Small intestine (tissue), 7 donors: ENCODE results near the gene UTP14C. TPM values are rescaled to one million over a fixed set of nuclear protein-coding genes. Genes with fewer than 3 reads are reported as not detected.

Experiments used
- DNase-seq, 2 donors: peaks; one replicate each; pipeline versions ENCODE4 v3.0.0 to v3.0.0-alpha.2; 2013
- FAIRE-seq: peaks from 2 replicates; lab custom pipeline; 2012; peaks lifted over from hg19 to GRCh38; lab: Jason Lieb, UNC
- H3K27ac ChIP-seq, 3 donors: one replicate each; pipeline ENCODE4 v1.5.1; 2013; ENCODE audit warnings: low read length in 2 of 3, mild to moderate bottlenecking in 2 of 3, control low read depth in 1 of 3, inconsistent platforms in 1 of 3, low read depth in 1 of 3, moderate library complexity in 1 of 3
- H3K27me3 ChIP-seq, 3 donors: one replicate each; pipeline ENCODE4 v1.6.1; 2013; ENCODE audit warnings: low read length in 3 of 3, inconsistent platforms in 1 of 3; ENCODE audit not compliant: control insufficient read depth in 3 of 3, insufficient read depth in 3 of 3
- H3K36me3 ChIP-seq, 3 donors: one replicate each; pipeline ENCODE4 v1.6.1; 2013; ENCODE audit warnings: low read length in 3 of 3, inconsistent platforms in 1 of 3, low read depth in 1 of 3, mild to moderate bottlenecking in 1 of 3, moderate library complexity in 1 of 3; ENCODE audit not compliant: control insufficient read depth in 3 of 3, insufficient read depth in 2 of 3
- H3K4me1 ChIP-seq, 3 donors: one replicate each; pipeline ENCODE4 v1.6.1; 2013; ENCODE audit warnings: low read length in 2 of 3, inconsistent platforms in 1 of 3, low read depth in 1 of 3, mild to moderate bottlenecking in 1 of 3, moderate library complexity in 1 of 3; ENCODE audit not compliant: control insufficient read depth in 3 of 3, insufficient read depth in 2 of 3
- H3K4me3 ChIP-seq, 3 donors: one replicate each; pipeline ENCODE4 v1.5.1; 2013; ENCODE audit warnings: low read length in 3 of 3, control low read depth in 1 of 3, inconsistent platforms in 1 of 3, low read depth in 1 of 3, mild to moderate bottlenecking in 1 of 3, moderate library complexity in 1 of 3
- H3K9me3 ChIP-seq, 2 donors: one replicate each; pipeline ENCODE4 v1.6.1; 2013; ENCODE audit warnings: low read depth in 1 of 2, low read length in 1 of 2; ENCODE audit not compliant: control insufficient read depth in 2 of 2, insufficient read depth in 1 of 2
- WGBS, 3 donors: extraction: QIAGEN DNeasy Blood & Tissue Kit; methylation state at CpG; one replicate each; pipeline ENCODE4 v1.1.7; 2013; 5-methylcytosine and 5-hydroxymethylcytosine counted together
- polyA plus RNA-seq, 4 donors: library from polyadenylated mRNA; stranded (reverse) in 3 of 4; unstranded in 1 of 4; fragments of 200-250 nt in 3 of 4; fragments of 120-200 nt in 1 of 4; gene quantifications; one replicate each; pipeline versions ENCODE4 v1.2.1 to v1.2.3, GENCODE V29; 2013
- donor health status: healthy with polysubstance abuse.
- donor health status: control.
- donor health status: control.
- donor health status: Bipolar disorder and iron deficiency.
- donor health status: healthy.

Gene UTP14C
- polyA plus RNA-seq, 4 donors, result 2.2 to 22.2 (median 5.6) TPM

GRCh38 chr13:51998723-51999509 lies 25.6 kb upstream of the UTP14C start:
- DNase-seq (no peak), FAIRE-seq (no peak)
- no peaks in the 10 kb centered on the region for H3K9me3 ChIP-seq
- WGBS, 3 donors, result 51 to 60% (median 54%) methylated on average over 6 of the region's 6 CpGs
- H3K4me1 ChIP-seq, result peaks cover 8 to 79% (median 11%) of the 10 kb centered on the region in 3 donors
- peak overlapping the region in 2 of 3 donors; percentile 11 to 79 for H3K27ac ChIP-seq
- no peaks in the 10 kb centered on the region for H3K27me3 ChIP-seq
- H3K36me3 ChIP-seq, result peaks cover 0 to 10% (median 2%) of the 10 kb centered on the region in 3 donors
- no peak overlapping the region for H3K4me3 ChIP-seq

GRCh38 chr13:51999510-51999911 lies 25.0 kb upstream of the UTP14C start:
- no peaks in the 10 kb centered on the region for H3K27me3 ChIP-seq
- H3K9me3 ChIP-seq, result no peaks in the 10 kb centered on the region
- H3K27ac ChIP-seq, result peak overlapping the region in 2 of 3 donors; percentile 11 to 79
- H3K4me1 ChIP-seq, result peaks cover 8 to 84% (median 11%) of the 10 kb centered on the region in 3 donors
- DNase-seq, result no peak
- H3K4me3 ChIP-seq, result no peak overlapping the region
- 72 to 82% (median 77%) methylated on average over 13 of the region's 13 CpGs for WGBS, 3 donors
- FAIRE-seq, result no peak
- peaks cover 0 to 10% (median 2%) of the 10 kb centered on the region in 3 donors for H3K36me3 ChIP-seq

- FAIRE-seq (no peak), DNase-seq (peak in 1 of 2 donors; percentile 42)
- Histone ChIP-seq H3K4me1 (peaks cover 8 to 87% (median 11%) of the 10 kb centered on the region in 3 donors), H3K4me3 (no peak overlapping the region), H3K27me3 (no peaks in the 10 kb centered on the region), H3K36me3 (peaks cover 0 to 10% (median 2%) of the 10 kb centered on the region in 3 donors), H3K27ac (peak overlapping the region in 1 of 3 donors; percentile 79), H3K9me3 (no peaks in the 10 kb centered on the region)
- WGBS, 3 donors, result 7 to 55% (median 29%) methylated on average over 1 of the region's 1 CpG
Measured at GRCh38 chr13:51999921-52000320, 24.6 kb upstream of the UTP14C start.

- Histone ChIP-seq H3K36me3 (peaks cover 0 to 8% (median 2%) of the 10 kb centered on the region in 3 donors), H3K27me3 (no peaks in the 10 kb centered on the region), H3K4me1 (peaks cover 8 to 83% (median 11%) of the 10 kb centered on the region in 3 donors), H3K27ac (no peak overlapping the region), H3K9me3 (no peaks in the 10 kb centered on the region), H3K4me3 (no peak overlapping the region)
- DNase-seq (peak in 1 of 2 donors; percentile 49), FAIRE-seq (no peak)
- 45 to 46% (median 46%) methylated on average over 3 of the region's 3 CpGs for WGBS, 3 donors
Measured at GRCh38 chr13:52001120-52001731, 23.3 kb upstream of the UTP14C start.

GRCh38 chr13:52002361-52002760 lies 22.1 kb upstream of the UTP14C start:
- Histone ChIP-seq H3K27me3 (no peaks in the 10 kb centered on the region), H3K4me3 (no peak overlapping the region), H3K4me1 (peaks cover 7 to 83% (median 7%) of the 10 kb centered on the region in 3 donors), H3K27ac (peak overlapping the region in 1 of 3 donors; percentile 57), H3K36me3 (peaks cover 0 to 6% (median 2%) of the 10 kb centered on the region in 3 donors), H3K9me3 (no peaks in the 10 kb centered on the region)
- WGBS, 3 donors, result 68 to 78% (median 71%) methylated on average over 3 to 4 of the region's 4 CpGs
- FAIRE-seq (no peak), DNase-seq (no peak)

- DNase-seq (peak; percentile 31 to 63), FAIRE-seq (no peak)
- WGBS, 3 donors, result 34 to 68% (median 65%) methylated on average over 4 of the region's 4 CpGs
- Histone ChIP-seq H3K4me3 (no peak overlapping the region), H3K4me1 (peaks cover 3 to 77% (median 5%) of the 10 kb centered on the region in 3 donors), H3K9me3 (no peaks in the 10 kb centered on the region), H3K27ac (peak overlapping the region in 1 of 3 donors; percentile 57), H3K36me3 (peaks cover 0 to 6% (median 0%) of the 10 kb centered on the region in 3 donors), H3K27me3 (no peaks in the 10 kb centered on the region)
Measured at GRCh38 chr13:52003541-52003940, 20.9 kb upstream of the UTP14C start.

- Histone ChIP-seq H3K27ac (peak overlapping the region in 2 of 3 donors; percentile 39 to 65), H3K9me3 (no peaks in the 10 kb centered on the region), H3K4me3 (peak overlapping the region in 1 of 3 donors; percentile 25), H3K36me3 (peaks cover 0 to 6% (median 0%) of the 10 kb centered on the region in 3 donors), H3K27me3 (no peaks in the 10 kb centered on the region), H3K4me1 (peaks cover 0 to 66% (median 3%) of the 10 kb centered on the region in 3 donors)
- DNase-seq (peak; percentile 48 to 81), FAIRE-seq (no peak)
- 30 to 60% (median 50%) methylated on average over 7 of the region's 7 CpGs for WGBS, 3 donors
Measured at GRCh38 chr13:52004511-52005170, 19.9 kb upstream of the UTP14C start.
